ENCODE data around the gene CD300LD.
"Not testable (repeated sequence)": the region's sequence is repeated elsewhere in the genome, so short reads cannot be mapped to it uniquely, and the experiment has no call there.

CD300LD gene

GRCh38 chr17:74605361-74605760, 13.3 kb upstream of the CD300LD start:
- DNase-seq = peak; percentile 79

- DNase-seq = no peak
Observed at GRCh38 chr17:74604761-74605160, 12.7 kb upstream of the CD300LD start.

- DNase-seq = no peak
Observed at GRCh38 chr17:74604200-74604599, 12.1 kb upstream of the CD300LD start.

GRCh38 chr17:74603746-74604145, 11.7 kb upstream of the CD300LD start:
- DNase-seq = no peak

- DNase-seq = no peak
Observed at GRCh38 chr17:74603037-74603635, 11.1 kb upstream of the CD300LD start.

GRCh38 chr17:74601944-74602572, 10.0 kb upstream of the CD300LD start:
- peak; percentile 76 for DNase-seq

- DNase-seq = no peak
Observed at GRCh38 chr17:74599448-74599939, 7.4 kb upstream of the CD300LD start.

GRCh38 chr17:74599023-74599399, 6.9 kb upstream of the CD300LD start:
- DNase-seq = no peak

GRCh38 chr17:74598346-74599022, 6.4 kb upstream of the CD300LD start:
- no peak for DNase-seq

- no peak for DNase-seq
Observed at GRCh38 chr17:74597069-74597790, 5.1 kb upstream of the CD300LD start.

- DNase-seq = no peak
Observed at GRCh38 chr17:74595037-74595750, 3.1 kb upstream of the CD300LD start.

- DNase-seq = no peak
Observed at GRCh38 chr17:74591503-74591902, 580 bp downstream of the CD300LD start.

- DNase-seq = no peak
Observed at GRCh38 chr17:74585711-74586110, 6.4 kb downstream of the CD300LD start.

- no peak for DNase-seq
Observed at GRCh38 chr17:74584292-74585060, 7.6 kb downstream of the CD300LD start.

- DNase-seq = no peak
Observed at GRCh38 chr17:74582633-74583032, 9.4 kb downstream of the CD300LD start.

- DNase-seq = no peak
Observed at GRCh38 chr17:74579900-74580299, 12.2 kb downstream of the CD300LD start.

GRCh38 chr17:74578979-74579378, 13.1 kb downstream of the CD300LD start:
- DNase-seq = no peak

GRCh38 chr17:74574489-74575142, 17.5 kb downstream of the CD300LD start:
- DNase-seq = no peak

- DNase-seq = not testable (repeated sequence)
Observed at GRCh38 chr17:74573635-74574034, 18.4 kb downstream of the CD300LD start.

GRCh38 chr17:74573169-74573568, 18.9 kb downstream of the CD300LD start:
- no peak for DNase-seq

GRCh38 chr17:74571621-74572270, 20.3 kb downstream of the CD300LD start:
- DNase-seq = no peak
